MM.1S (cell line): ENCODE measurements around the gene CNTF.

Source experiments
- CTCF ChIP-seq: fragments of 300-600 bp; sonication (generic); IDR thresholded peaks from 2 replicates; pipeline ENCODE4 v1.5.1; 2016; ENCODE audit warnings: antibody characterized with exemption, low read length, mixed read lengths
- EZH2 ChIP-seq: fragments of 300-600 bp; sonication (generic); optimal IDR thresholded peaks from 2 replicates; pipeline ENCODE3; 2017; ENCODE audit warnings: low read depth, mild to moderate bottlenecking, antibody characterized with exemption, low read length, mixed read lengths
- EZH2phosphoT487 ChIP-seq: fragments of 300-600 bp; sonication (generic); IDR thresholded peaks from 2 replicates; pipeline ENCODE4 v1.6.1; 2018; ENCODE audit warnings: antibody characterized with exemption, low read length

- TF ChIP-seq EZH2phosphoT487 (no peak), CTCF (no peak), EZH2 (no peak)
Observed at GRCh38 chr11:58608331-58608730, 14.1 kb upstream of the CNTF start.
